Measurements from ENCODE around the gene CCR2.
A peak's percentile ranks its signal among the peaks of the same experiment; 100 is the strongest.

- TF ChIP-seq, protein P1, sequence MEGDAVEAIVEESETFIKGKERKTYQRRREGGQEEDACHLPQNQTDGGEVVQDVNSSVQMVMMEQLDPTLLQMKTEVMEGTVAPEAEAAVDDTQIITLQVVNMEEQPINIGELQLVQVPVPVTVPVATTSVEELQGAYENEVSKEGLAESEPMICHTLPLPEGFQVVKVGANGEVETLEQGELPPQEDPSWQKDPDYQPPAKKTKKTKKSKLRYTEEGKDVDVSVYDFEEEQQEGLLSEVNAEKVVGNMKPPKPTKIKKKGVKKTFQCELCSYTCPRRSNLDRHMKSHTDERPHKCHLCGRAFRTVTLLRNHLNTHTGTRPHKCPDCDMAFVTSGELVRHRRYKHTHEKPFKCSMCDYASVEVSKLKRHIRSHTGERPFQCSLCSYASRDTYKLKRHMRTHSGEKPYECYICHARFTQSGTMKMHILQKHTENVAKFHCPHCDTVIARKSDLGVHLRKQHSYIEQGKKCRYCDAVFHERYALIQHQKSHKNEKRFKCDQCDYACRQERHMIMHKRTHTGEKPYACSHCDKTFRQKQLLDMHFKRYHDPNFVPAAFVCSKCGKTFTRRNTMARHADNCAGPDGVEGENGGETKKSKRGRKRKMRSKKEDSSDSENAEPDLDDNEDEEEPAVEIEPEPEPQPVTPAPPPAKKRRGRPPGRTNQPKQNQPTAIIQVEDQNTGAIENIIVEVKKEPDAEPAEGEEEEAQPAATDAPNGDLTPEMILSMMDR (optimal IDR thresholded peaks at IDR 0.05 in 1 of 3, IDR thresholded peaks at IDR 0.05 in 1 of 3, conservative IDR thresholded peaks at IDR 0.05 in 1 of 3; ENCODE audit: extremely low read depth in 1 of 3, insufficient read depth in 2 of 3, low read length in 3 of 3): peak in 2 of 3 experiments; percentile 15 to 23
- no peak for TF ChIP-seq EZH2 (IDR thresholded peaks at IDR 0.05; ENCODE audit: low read length)
These were observed 41.3 kb downstream of the CCR2 start for GRCh38 chr3:46395210-46395661.
